MM.1S (cell line): Measurements from ENCODE around the gene MEAK7.

Source experiments
- DNase-seq: peaks from one replicate; pipeline ENCODE4 v3.0.0-alpha.2; 2015
- H2AFZ ChIP-seq: fragments of 300-600 bp; sonication (generic); 2 replicates; pipeline ENCODE4 v1.6.0; 2016; ENCODE audit warnings: antibody characterized with exemption, low read length
- H3F3A ChIP-seq: fragments of 300-600 bp; sonication (generic); 2 replicates; pipeline ENCODE4 v1.6.1; 2016; ENCODE audit warnings: mild to moderate bottlenecking, antibody characterized with exemption, low read length, moderate library complexity, mixed read lengths; ENCODE audit not compliant: insufficient read depth
- H3K27ac ChIP-seq: fragments of 300-600 bp; sonication (generic); 2 replicates; pipeline ENCODE4 v1.5.1; 2016; ENCODE audit warnings: mild to moderate bottlenecking, low read length
- H3K27me3 ChIP-seq: fragments of 300-600 bp; sonication (generic); replicated peaks from 2 replicates; pipeline ENCODE4 v1.6.0; 2016; ENCODE audit warnings: low read length; ENCODE audit not compliant: insufficient read depth
- H3K36me3 ChIP-seq: fragments of 300-600 bp; sonication (generic); replicated peaks from 2 replicates; pipeline ENCODE4 v1.6.1; 2016; ENCODE audit warnings: mild to moderate bottlenecking, low read length, mixed read lengths; ENCODE audit not compliant: insufficient read depth
- H3K4me1 ChIP-seq: fragments of 300-600 bp; sonication (generic); 2 replicates; pipeline ENCODE4 v1.6.1; 2016; ENCODE audit warnings: low read length, mixed read lengths
- H3K4me2 ChIP-seq: fragments of 300-600 bp; sonication (generic); 2 replicates; pipeline ENCODE4 v1.6.0; 2016; ENCODE audit warnings: low read depth, low read length
- H3K4me3 ChIP-seq: fragments of 300-600 bp; sonication (generic); 2 replicates; pipeline ENCODE4 v1.5.1; 2016; ENCODE audit warnings: low read length, mixed read lengths
- H3K79me2 ChIP-seq: fragments of 300-600 bp; sonication (generic); 2 replicates; pipeline ENCODE4 v1.6.1; 2016; ENCODE audit warnings: mixed run types, low read length, mixed read lengths
- H3K9ac ChIP-seq: fragments of 300-600 bp; sonication (generic); 2 replicates; pipeline ENCODE4 v1.6.1; 2016; ENCODE audit warnings: low read length, mixed read lengths
- H3K9me2 ChIP-seq: fragments of 300-600 bp; sonication (generic); replicated peaks from 2 replicates; pipeline ENCODE4 v1.6.1; 2016; ENCODE audit warnings: mild to moderate bottlenecking, low read length, mixed read lengths; ENCODE audit not compliant: insufficient read depth
- H3K9me3 ChIP-seq: fragments of 300-600 bp; sonication (generic); replicated peaks from 2 replicates; pipeline ENCODE4 v1.6.1; 2016; ENCODE audit warnings: mild to moderate bottlenecking, low read length, mixed read lengths; ENCODE audit not compliant: insufficient read depth
- H4K20me1 ChIP-seq: fragments of 300-600 bp; sonication (generic); 2 replicates; pipeline ENCODE4 v1.6.1; 2016; ENCODE audit warnings: mild to moderate bottlenecking, low read length, moderate library complexity, mixed read lengths; ENCODE audit not compliant: insufficient read depth
- EZH2 ChIP-seq: fragments of 300-600 bp; sonication (generic); optimal IDR thresholded peaks from 2 replicates; pipeline ENCODE3; 2017; ENCODE audit warnings: low read depth, mild to moderate bottlenecking, antibody characterized with exemption, low read length, mixed read lengths
- EZH2phosphoT487 ChIP-seq: fragments of 300-600 bp; sonication (generic); IDR thresholded peaks from 2 replicates; pipeline ENCODE4 v1.6.1; 2018; ENCODE audit warnings: antibody characterized with exemption, low read length
- TF ChIP-seq, protein P1 (sequence below): fragments of 300-600 bp; sonication (generic); IDR thresholded peaks from 2 replicates; pipeline ENCODE4 v1.5.1; 2016; ENCODE audit warnings: antibody characterized with exemption, low read length, mixed read lengths

MEAK7 gene

DNA sequence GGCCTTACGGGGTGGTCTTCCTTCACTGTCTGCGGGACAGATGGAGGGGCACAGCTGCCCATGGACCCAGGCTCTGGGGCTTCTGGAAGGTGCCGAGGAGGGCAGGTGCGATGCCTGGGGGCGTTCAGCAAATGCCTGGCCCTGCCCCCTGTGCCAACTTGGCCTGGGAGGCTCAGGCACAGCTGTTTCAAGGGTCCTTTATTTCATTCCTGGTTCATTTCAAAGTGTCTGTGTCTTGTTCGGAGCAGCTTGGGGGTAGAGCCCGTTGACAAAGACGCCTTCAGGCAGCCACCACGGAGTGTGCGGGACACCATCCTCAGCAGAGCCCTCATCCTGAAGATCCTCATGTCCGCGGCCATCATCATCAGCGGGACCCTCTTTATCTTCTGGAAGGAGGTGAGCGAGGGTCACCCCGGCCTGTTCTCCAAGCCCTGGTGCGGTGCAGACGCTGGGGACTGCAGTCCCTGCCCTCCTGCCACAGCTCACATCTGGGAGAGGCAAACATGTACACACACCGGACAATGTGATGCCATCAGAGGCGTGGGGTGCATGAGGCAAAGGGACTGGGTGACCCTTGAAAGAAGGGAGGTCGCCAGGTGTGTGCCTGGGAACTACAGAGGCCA, 43.9 kb downstream of the MEAK7 start:
- Histone ChIP-seq H3F3A (no peaks in the 10 kb centered on the region), H3K27me3 (no peaks in the 10 kb centered on the region), H3K4me2 (no peak overlapping the region), H3K27ac (no peak overlapping the region), H3K4me1 (no peaks in the 10 kb centered on the region), H3K4me3 (no peak overlapping the region), H4K20me1 (no peaks in the 10 kb centered on the region), H2AFZ (no peak overlapping the region), H3K9me3 (no peaks in the 10 kb centered on the region), H3K9me2 (no peaks in the 10 kb centered on the region), H3K79me2 (no peaks in the 10 kb centered on the region), H3K36me3 (no peaks in the 10 kb centered on the region), H3K9ac (no peak overlapping the region)
- DNase-seq, result no peak
- TF ChIP-seq, protein P1, sequence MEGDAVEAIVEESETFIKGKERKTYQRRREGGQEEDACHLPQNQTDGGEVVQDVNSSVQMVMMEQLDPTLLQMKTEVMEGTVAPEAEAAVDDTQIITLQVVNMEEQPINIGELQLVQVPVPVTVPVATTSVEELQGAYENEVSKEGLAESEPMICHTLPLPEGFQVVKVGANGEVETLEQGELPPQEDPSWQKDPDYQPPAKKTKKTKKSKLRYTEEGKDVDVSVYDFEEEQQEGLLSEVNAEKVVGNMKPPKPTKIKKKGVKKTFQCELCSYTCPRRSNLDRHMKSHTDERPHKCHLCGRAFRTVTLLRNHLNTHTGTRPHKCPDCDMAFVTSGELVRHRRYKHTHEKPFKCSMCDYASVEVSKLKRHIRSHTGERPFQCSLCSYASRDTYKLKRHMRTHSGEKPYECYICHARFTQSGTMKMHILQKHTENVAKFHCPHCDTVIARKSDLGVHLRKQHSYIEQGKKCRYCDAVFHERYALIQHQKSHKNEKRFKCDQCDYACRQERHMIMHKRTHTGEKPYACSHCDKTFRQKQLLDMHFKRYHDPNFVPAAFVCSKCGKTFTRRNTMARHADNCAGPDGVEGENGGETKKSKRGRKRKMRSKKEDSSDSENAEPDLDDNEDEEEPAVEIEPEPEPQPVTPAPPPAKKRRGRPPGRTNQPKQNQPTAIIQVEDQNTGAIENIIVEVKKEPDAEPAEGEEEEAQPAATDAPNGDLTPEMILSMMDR, result no peak
- TF ChIP-seq EZH2, result no peak
- TF ChIP-seq EZH2phosphoT487, result no peak

DNA sequence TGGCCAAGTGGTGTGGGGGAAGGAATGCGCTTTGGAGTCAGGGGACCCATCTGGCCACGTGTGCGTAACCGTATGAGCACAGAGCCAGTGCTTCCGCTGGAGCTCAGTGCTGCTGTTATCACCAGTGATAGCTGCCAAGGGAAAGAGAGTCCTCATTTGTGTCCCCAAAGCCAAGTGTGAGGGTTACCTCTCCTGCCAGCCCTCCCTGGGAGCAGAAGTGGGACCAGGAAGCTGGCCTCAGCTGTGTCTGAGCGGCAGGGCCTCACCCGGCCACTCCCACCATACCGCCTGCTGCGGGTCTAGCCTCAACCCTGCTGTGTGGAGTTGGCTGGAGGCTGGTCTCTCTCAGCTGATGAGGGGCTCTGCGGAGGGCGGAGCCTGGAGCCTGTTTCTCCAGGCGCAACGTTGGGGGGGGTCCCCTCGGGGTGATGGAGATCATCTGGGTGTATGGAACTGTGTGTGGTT, 44.5 kb downstream of the MEAK7 start:
- Histone ChIP-seq H3K4me3 (no peak overlapping the region), H3K27ac (no peak overlapping the region), H3K79me2 (no peaks in the 10 kb centered on the region), H3K9me3 (no peaks in the 10 kb centered on the region), H3K4me2 (no peak overlapping the region), H3K27me3 (no peaks in the 10 kb centered on the region), H3K4me1 (no peaks in the 10 kb centered on the region), H3K36me3 (no peaks in the 10 kb centered on the region), H2AFZ (no peak overlapping the region), H3F3A (no peaks in the 10 kb centered on the region), H4K20me1 (no peaks in the 10 kb centered on the region), H3K9me2 (no peaks in the 10 kb centered on the region), H3K9ac (no peak overlapping the region)
- TF ChIP-seq, protein P1, result no peak
- no peak for TF ChIP-seq EZH2
- TF ChIP-seq EZH2phosphoT487, result no peak
- no peak for DNase-seq

DNA sequence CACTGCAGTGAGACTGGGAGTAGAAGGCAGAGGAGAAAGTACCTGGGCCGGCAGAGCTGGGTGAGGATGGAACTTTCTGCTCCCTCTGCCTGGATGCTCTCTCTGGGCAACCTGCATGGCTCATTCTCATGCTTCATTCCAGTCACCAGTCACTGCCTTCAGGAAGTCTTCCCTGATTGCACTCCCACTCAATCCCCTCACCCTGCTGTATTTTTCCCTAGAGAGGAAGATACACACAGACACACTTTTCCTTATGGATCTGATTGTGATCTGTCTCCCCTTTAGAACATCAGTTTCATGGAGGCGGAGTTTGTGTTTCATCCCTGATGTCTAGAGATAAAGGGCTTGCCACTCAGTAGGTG, 44.9 kb downstream of the MEAK7 start:
- Histone ChIP-seq H3K79me2 (no peaks in the 10 kb centered on the region), H3K27ac (no peak overlapping the region), H3K9me3 (no peaks in the 10 kb centered on the region), H3K27me3 (no peaks in the 10 kb centered on the region; the same call in 1 of the 2 replicates), H3F3A (no peaks in the 10 kb centered on the region), H3K4me2 (no peak overlapping the region), H3K9ac (no peak overlapping the region), H3K9me2 (no peaks in the 10 kb centered on the region), H3K4me1 (no peaks in the 10 kb centered on the region), H2AFZ (no peak overlapping the region), H3K36me3 (no peaks in the 10 kb centered on the region), H4K20me1 (no peaks in the 10 kb centered on the region), H3K4me3 (no peak overlapping the region)
- TF ChIP-seq, protein P1, result no peak
- no peak for TF ChIP-seq EZH2
- no peak for TF ChIP-seq EZH2phosphoT487
- no peak for DNase-seq
